Parathyroid adenoma (tissue), 2 donors: Measurements from ENCODE around the gene LRRC32.

Experiments used
- H2AFZ ChIP-seq: fragments of 300-600 bp; sonication (generic); one replicate; pipeline ENCODE4 v1.7.0; 2017; ENCODE audit warnings: antibody characterized with exemption, mild to moderate bottlenecking
- H3K27ac ChIP-seq: fragments of 300-600 bp; sonication (generic); one replicate; pipeline ENCODE4 v1.7.0; 2017
- H3K27me3 ChIP-seq: fragments of 300-600 bp; sonication (generic); one replicate; pipeline ENCODE4 v1.7.0; 2017; ENCODE audit warnings: low read length; ENCODE audit not compliant: control insufficient read depth, insufficient read depth
- H3K36me3 ChIP-seq: fragments of 300-600 bp; sonication (generic); one replicate; pipeline ENCODE4 v1.7.0; 2017; ENCODE audit warnings: low read length; ENCODE audit not compliant: control insufficient read depth, insufficient read depth
- H3K4me1 ChIP-seq: fragments of 300-600 bp; sonication (generic); one replicate; pipeline ENCODE4 v1.7.0; 2017; ENCODE audit warnings: control low read depth
- H3K4me2 ChIP-seq: fragments of 300-600 bp; sonication (generic); one replicate; pipeline ENCODE4 v1.7.0; 2017; ENCODE audit warnings: low read length
- H3K4me3 ChIP-seq: fragments of 300-600 bp; sonication (generic); one replicate; pipeline ENCODE4 v1.7.0; 2017; ENCODE audit warnings: low read depth, low read length
- H3K79me2 ChIP-seq: fragments of 300-600 bp; sonication (generic); one replicate; pipeline ENCODE4 v1.7.0; 2017; ENCODE audit warnings: control low read depth
- H3K9ac ChIP-seq: fragments of 300-600 bp; sonication (generic); one replicate; pipeline ENCODE4 v1.7.0; 2017; ENCODE audit warnings: mild to moderate bottlenecking
- H3K9me3 ChIP-seq: fragments of 300-600 bp; sonication (generic); one replicate; pipeline ENCODE4 v1.7.0; 2017; ENCODE audit warnings: low read length; ENCODE audit not compliant: control insufficient read depth
- TF ChIP-seq, protein P1 (sequence below): fragments of 300-600 bp; sonication (generic); IDR thresholded peaks from one replicate; pipeline ENCODE4 v1.7.0; 2017; ENCODE audit warnings: antibody characterized with exemption, mild to moderate bottlenecking
- donor health status: primary hyperparathyroidism.

The LRRC32 gene

DNA sequence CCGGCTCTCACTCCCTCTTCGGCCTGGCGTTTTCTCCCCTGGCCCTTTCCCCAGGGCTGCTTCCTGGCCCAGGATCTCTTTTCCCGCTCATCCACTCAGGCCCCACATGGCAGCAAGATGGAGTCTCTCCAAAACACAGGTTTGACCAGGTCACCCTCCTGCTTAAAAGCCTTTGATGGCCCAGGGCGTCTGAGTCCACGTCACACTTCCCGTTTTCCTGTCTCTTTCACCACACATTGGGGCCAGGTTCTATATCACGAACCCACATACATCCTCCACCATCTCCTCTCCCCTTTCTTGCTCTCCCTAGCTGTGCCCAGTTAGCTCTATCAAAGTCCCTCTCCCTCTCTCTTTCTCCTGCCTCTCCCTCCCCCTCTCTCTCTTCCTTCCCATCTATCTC, 7.8 kb upstream of the LRRC32 start:
- H3K4me3 ChIP-seq = no peak overlapping the region
- TF ChIP-seq, protein P1, sequence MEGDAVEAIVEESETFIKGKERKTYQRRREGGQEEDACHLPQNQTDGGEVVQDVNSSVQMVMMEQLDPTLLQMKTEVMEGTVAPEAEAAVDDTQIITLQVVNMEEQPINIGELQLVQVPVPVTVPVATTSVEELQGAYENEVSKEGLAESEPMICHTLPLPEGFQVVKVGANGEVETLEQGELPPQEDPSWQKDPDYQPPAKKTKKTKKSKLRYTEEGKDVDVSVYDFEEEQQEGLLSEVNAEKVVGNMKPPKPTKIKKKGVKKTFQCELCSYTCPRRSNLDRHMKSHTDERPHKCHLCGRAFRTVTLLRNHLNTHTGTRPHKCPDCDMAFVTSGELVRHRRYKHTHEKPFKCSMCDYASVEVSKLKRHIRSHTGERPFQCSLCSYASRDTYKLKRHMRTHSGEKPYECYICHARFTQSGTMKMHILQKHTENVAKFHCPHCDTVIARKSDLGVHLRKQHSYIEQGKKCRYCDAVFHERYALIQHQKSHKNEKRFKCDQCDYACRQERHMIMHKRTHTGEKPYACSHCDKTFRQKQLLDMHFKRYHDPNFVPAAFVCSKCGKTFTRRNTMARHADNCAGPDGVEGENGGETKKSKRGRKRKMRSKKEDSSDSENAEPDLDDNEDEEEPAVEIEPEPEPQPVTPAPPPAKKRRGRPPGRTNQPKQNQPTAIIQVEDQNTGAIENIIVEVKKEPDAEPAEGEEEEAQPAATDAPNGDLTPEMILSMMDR = no peak
- H3K27ac ChIP-seq = no peak overlapping the region
- H2AFZ ChIP-seq = no peak overlapping the region
- H3K9ac ChIP-seq = no peak overlapping the region
- H3K9me3 ChIP-seq = no peaks in the 10 kb centered on the region
- no peaks in the 10 kb centered on the region for H3K27me3 ChIP-seq
- H3K4me2 ChIP-seq = no peak overlapping the region
- no peaks in the 10 kb centered on the region for H3K79me2 ChIP-seq
- no peaks in the 10 kb centered on the region for H3K4me1 ChIP-seq
- H3K36me3 ChIP-seq = no peaks in the 10 kb centered on the region

DNA sequence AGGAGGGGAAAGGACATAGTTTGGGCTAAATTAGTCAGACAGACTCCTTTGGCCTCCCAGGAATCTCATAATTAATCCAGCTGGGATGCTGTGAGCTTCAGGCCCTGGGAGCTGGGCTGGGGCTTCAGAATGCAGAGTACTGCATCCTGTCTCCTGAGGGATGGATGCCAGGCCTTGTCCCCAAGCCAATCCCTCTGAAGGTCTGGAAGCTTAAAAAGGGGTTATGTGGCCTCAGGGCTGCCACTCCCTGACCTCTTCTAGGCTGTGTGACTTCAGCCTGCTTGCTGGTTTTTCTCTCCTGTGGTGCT, 6.9 kb upstream of the LRRC32 start:
- Histone ChIP-seq H3K4me2 (no peak overlapping the region), H3K36me3 (no peaks in the 10 kb centered on the region), H3K4me3 (no peak overlapping the region), H3K79me2 (no peaks in the 10 kb centered on the region), H2AFZ (no peak overlapping the region), H3K4me1 (no peaks in the 10 kb centered on the region), H3K27me3 (no peaks in the 10 kb centered on the region), H3K27ac (no peak overlapping the region), H3K9ac (no peak overlapping the region), H3K9me3 (no peaks in the 10 kb centered on the region)
- TF ChIP-seq, protein P1 = no peak

DNA sequence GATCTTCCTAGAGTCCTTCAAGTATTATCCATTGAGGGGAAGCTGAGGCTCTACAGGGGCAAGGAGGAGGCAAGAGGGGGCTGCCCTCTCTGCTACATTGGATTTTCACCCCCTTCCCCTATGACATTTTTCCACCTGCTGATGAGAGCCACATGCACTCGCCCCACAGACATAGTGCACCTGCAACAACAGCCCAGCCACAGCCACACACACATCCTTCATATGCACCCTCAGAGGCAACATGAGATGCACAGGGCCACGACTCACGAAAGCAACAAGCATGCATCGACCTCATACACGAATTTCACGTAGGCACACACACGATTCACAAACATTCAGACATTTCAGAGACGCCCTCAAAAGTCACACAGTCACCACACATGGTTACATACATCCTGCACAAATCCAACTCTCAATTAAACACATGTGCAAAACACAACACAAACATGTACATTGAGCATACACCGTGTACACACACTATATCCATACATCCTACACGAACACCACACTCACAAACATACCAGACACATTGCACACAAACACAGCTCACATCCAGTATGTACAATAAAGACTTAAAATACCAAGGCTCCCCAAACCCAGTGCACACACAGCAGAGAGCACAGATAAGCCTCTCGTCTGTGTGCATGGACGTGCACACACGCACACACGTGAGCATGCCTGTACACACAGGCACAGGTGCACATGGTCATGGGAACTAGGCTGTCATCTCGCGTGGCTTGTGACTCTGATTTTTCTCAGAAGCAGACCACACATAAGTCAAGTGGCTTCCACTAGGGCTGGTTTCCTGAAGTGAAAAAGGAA, 6.3 kb upstream of the LRRC32 start:
- H3K9me3 ChIP-seq = no peaks in the 10 kb centered on the region

DNA sequence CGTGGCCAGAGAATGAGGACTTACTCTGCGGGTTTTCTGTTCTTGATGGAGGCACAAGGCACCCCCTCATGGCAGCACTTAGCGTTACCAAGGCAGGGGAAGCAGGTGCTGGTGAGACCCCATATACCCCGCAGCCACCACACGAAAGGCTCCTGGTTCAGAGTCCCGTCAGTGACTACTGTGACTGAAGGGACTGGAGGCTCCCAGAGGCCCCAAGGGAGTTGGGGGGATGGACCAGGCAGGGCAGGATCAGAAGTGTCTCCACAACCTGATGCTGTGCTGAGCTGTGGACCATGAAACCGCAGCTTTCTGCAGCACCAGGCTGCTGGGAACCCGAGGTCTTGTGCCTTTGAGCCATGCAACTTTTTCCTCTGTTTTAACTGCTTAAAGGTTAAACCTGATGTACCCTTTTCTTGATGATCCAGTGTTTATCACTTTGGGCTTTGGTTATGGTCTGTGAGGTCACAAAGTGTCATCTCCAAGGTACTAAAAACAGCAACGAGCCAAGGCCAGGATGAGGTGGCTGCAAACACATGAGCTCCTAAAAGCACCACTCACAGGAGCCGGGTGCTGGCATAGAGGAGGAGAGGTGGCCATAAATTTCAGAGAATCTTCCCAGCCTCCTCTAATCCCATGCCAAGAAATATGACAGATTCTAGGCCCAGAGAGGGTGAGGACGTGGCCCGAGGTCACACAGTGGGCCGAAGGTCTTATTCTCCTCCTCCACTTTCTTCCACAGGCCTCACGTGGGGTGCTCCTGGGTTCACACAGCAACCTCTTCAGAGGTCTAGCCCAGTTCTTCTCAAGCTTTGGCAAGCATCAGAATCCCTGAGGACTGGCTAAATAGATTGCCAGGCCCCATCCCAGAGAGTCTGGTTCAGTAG, 4.2 kb upstream of the LRRC32 start:
- Histone ChIP-seq H3K4me3 (no peak overlapping the region), H3K36me3 (no peaks in the 10 kb centered on the region), H3K27ac (no peak overlapping the region), H3K27me3 (no peaks in the 10 kb centered on the region), H3K9ac (no peak overlapping the region), H3K79me2 (no peaks in the 10 kb centered on the region), H3K4me2 (no peak overlapping the region), H3K4me1 (no peaks in the 10 kb centered on the region), H2AFZ (no peak overlapping the region), H3K9me3 (no peaks in the 10 kb centered on the region)
- TF ChIP-seq, protein P1 = no peak

More for the DNA sequence above, 6.3 kb upstream of the LRRC32 start:
- H3K4me2 ChIP-seq = no peak overlapping the region
- no peaks in the 10 kb centered on the region for H3K27me3 ChIP-seq
- no peaks in the 10 kb centered on the region for H3K79me2 ChIP-seq
- no peaks in the 10 kb centered on the region for H3K36me3 ChIP-seq
- no peak overlapping the region for H3K9ac ChIP-seq
- H2AFZ ChIP-seq = no peak overlapping the region
- TF ChIP-seq, protein P1 = no peak
- no peak overlapping the region for H3K27ac ChIP-seq
- no peak overlapping the region for H3K4me3 ChIP-seq
- no peaks in the 10 kb centered on the region for H3K4me1 ChIP-seq
